Measurements from ENCODE around the gene SCNN1A. TPM values are rescaled to one million over a fixed set of nuclear protein-coding genes. Genes with fewer than 3 reads are reported as not detected.

Gene SCNN1A
- total and polyA plus RNA-seq, 12 donors: 0.15 to 1.1 (median 0.42) TPM; not detected in 4

GRCh38 chr12:6405963-6406362 lies 30.6 kb upstream of the SCNN1A start:
- DNase-seq (no peak), ATAC-seq (no peak)
- H3K36me3 ChIP-seq: no peaks in the 10 kb centered on the region
- intact Hi-C loops (cut with DNase I): no loop called here
- no peak overlapping the region for H3K4me3 ChIP-seq
- H3K4me1 ChIP-seq: no peaks in the 10 kb centered on the region
- no peak overlapping the region for H3K27ac ChIP-seq
- H3K9me3 ChIP-seq: no peaks in the 10 kb centered on the region
- WGBS, 2 donors: 82 to 83% methylated on average over 6 of the region's 6 CpGs
- TF ChIP-seq CTCF (IDR thresholded peaks at IDR 0.05): no peak
- H3K27me3 ChIP-seq: no peaks in the 10 kb centered on the region

- 82 to 92% methylated on average over 5 of the region's 5 CpGs for WGBS, 2 donors
- intact Hi-C loops (cut with DNase I): no loop called here
Measured at GRCh38 chr12:6404390-6404789, 29.0 kb upstream of the SCNN1A start.

GRCh38 chr12:6399884-6400644 lies 24.7 kb upstream of the SCNN1A start:
- TF ChIP-seq CTCF (IDR thresholded peaks at IDR 0.05): no peak
- WGBS, 2 donors: 95 to 96% methylated on average over 7 of the region's 7 CpGs
- Histone ChIP-seq H3K9me3 (no peaks in the 10 kb centered on the region), H3K4me1 (peaks cover 0 to 2% (median 0%) of the 10 kb centered on the region in 9 donors), H3K36me3 (peaks cover 0 to 14% (median 0%) of the 10 kb centered on the region in 9 donors), H3K4me3 (no peak overlapping the region), H3K27me3 (no peaks in the 10 kb centered on the region), H3K27ac (no peak overlapping the region)
- DNase-seq (no peak), ATAC-seq (no peak)
- intact Hi-C loops (cut with DNase I): no loop called here

More at GRCh38 chr12:6404390-6404789, 29.0 kb upstream of the SCNN1A start:
- no peak for TF ChIP-seq CTCF (IDR thresholded peaks at IDR 0.05)
- Histone ChIP-seq H3K27ac (no peak overlapping the region), H3K36me3 (peaks cover 0 to 3% (median 0%) of the 10 kb centered on the region in 9 donors), H3K9me3 (no peaks in the 10 kb centered on the region), H3K4me1 (no peaks in the 10 kb centered on the region), H3K4me3 (no peak overlapping the region), H3K27me3 (no peaks in the 10 kb centered on the region)
- no peak for DNase-seq
- no peak for ATAC-seq

- intact Hi-C loops (cut with DNase I): no loop called here
- Histone ChIP-seq H3K27me3 (no peaks in the 10 kb centered on the region), H3K4me3 (no peak overlapping the region), H3K27ac (no peak overlapping the region), H3K4me1 (peaks cover 4 to 33% (median 16%) of the 10 kb centered on the region in 9 donors), H3K36me3 (peaks cover 0 to 36% (median 4%) of the 10 kb centered on the region in 9 donors), H3K9me3 (no peaks in the 10 kb centered on the region)
- ATAC-seq: no peak
- WGBS, 2 donors: 84 to 100% methylated on average over 2 of the region's 2 CpGs
- no peak for DNase-seq
- no peak for TF ChIP-seq CTCF (IDR thresholded peaks at IDR 0.05)
Measured at GRCh38 chr12:6396031-6396430, 20.7 kb upstream of the SCNN1A start.
